Adrenal gland (tissue), 12 donors: ENCODE measurements around the gene HS6ST2. TPM values are rescaled to one million over a fixed set of nuclear protein-coding genes. Genes with fewer than 3 reads are reported as not detected.

Experiments used
- DNase-seq, 7 donors: peaks; one replicate each; pipeline ENCODE4 v3.0.0-alpha.2; 2019 to 2020
- H3K27ac ChIP-seq, 5 donors: fragments of 200-600 bp; sonication (generic) in 4 of 5; 1 replicate in 3 of 5; 2 replicates in 2 of 5; pipeline versions ENCODE4 v1.5.1 to v1.8.0; 2016 to 2020; ENCODE audit warnings: mild to moderate bottlenecking in 1 of 5
- H3K27me3 ChIP-seq: fragments of 200-600 bp; 2 replicates; pipeline ENCODE4 v1.8.0; 2021
- H3K36me3 ChIP-seq, 2 donors: fragments of 200-600 bp; replicated peaks in 1 of 2; 1 replicate in 1 of 2; 2 replicates in 1 of 2; pipeline versions ENCODE4 v1.5.1 to v1.8.0; 2018 to 2022
- H3K4me1 ChIP-seq, 2 donors: fragments of 200-600 bp; replicated peaks in 1 of 2; 1 replicate in 1 of 2; 2 replicates in 1 of 2; pipeline versions ENCODE4 v1.5.1 to v1.8.0; 2018 to 2021
- H3K4me3 ChIP-seq, 4 donors: fragments of 200-600 bp; sonication (generic) in 3 of 4; one replicate each; pipeline ENCODE4 v1.5.1; 2016 to 2018
- H3K9me3 ChIP-seq, 3 donors: fragments of 200-600 bp; sonication (generic) in 1 of 3; replicated peaks in 1 of 3; 1 replicate in 2 of 3; 2 replicates in 1 of 3; pipeline versions ENCODE4 v1.5.1 to v1.8.0; 2016 to 2021
- CTCF ChIP-seq, 6 experiments: fragments of 450-650 bp in 4 of 6; fragments of 200-600 bp in 2 of 6; sonication (generic) in 1 of 6; IDR thresholded peaks; 1 replicate in 5 of 6; 2 replicates in 1 of 6; pipeline versions ENCODE4 v1.5.1 to v1.8.0; 2016 to 2021; ENCODE audit warnings: antibody characterized with exemption in 6 of 6, mild to moderate bottlenecking in 2 of 6, moderate library complexity in 1 of 6
- POLR2A ChIP-seq, 2 donors: fragments of 450-650 bp; IDR thresholded peaks; one replicate each; pipeline ENCODE4 v1.6.1; 2017; ENCODE audit warnings: antibody characterized with exemption in 2 of 2, mild to moderate bottlenecking in 2 of 2, moderate library complexity in 1 of 2
- WGBS, 4 donors: extraction: QIAGEN DNeasy Blood & Tissue Kit in 2 of 4; methylation state at CpG; one replicate each; pipeline versions ENCODE4 v1.1.5 to v1.1.7; 2013 to 2017; 5-methylcytosine and 5-hydroxymethylcytosine counted together
- intact Hi-C, 2 donors: fragments of 100-400 bp; cut with DNase I; formaldehyde crosslinking; loops; one replicate each; pipeline versions ENCODE4 v1.14.1 to v1.15.0; 2022 to 2023
- polyA plus RNA-seq, 3 donors: library from polyadenylated mRNA; stranded (reverse); fragments of 200-250 nt in 2 of 3; fragments of 350-450 nt in 1 of 3; fragmentation: Illumina TruSeq in 1 of 3; extraction: RNeasy Lipid Tissue Mini Kit (QIAGEN cat#74804) in 1 of 3; gene quantifications; one replicate each; pipeline ENCODE4 v1.2.3, GENCODE V29; 2013 to 2014
- total RNA-seq, 9 donors: library from RNA; depleted of rRNA in 4 of 9; stranded (reverse); fragments of >200 nt in 4 of 9; fragments of 120-200 nt in 1 of 9; fragmentation: NEBNext Ultra II Directional in 1 of 9; extraction: Animal tissue kit (Norgen Biotek cat#: 25700) in 1 of 9; gene quantifications; one replicate each; pipeline versions ENCODE4 v1.1.0 to v1.2.4, GENCODE V29; 2013 to 2023
- donor health status: healthy with polysubstance abuse.
- donor health status: Bipolar disorder and iron deficiency.
- donor health status: DM: yes; HTN: yes; CAD: no.
- donor health status: DM: no; HTN: no; CAD: no.
- donor health status: DM: no; HTN: no; CAD: no.
- donor health status: DM: yes; HTN: yes; CAD: no.

HS6ST2 gene
- total and polyA plus RNA-seq, 12 donors = 0.24 to 6.0 (median 1.3) TPM

GRCh38 chrX:132708529-132708928 lies 249.9 kb downstream of the HS6ST2 start:
- Histone ChIP-seq H3K27ac (no peak overlapping the region), H3K36me3 (no peaks in the 10 kb centered on the region), H3K9me3 (no peaks in the 10 kb centered on the region), H3K4me3 (no peak overlapping the region), H3K4me1 (no peaks in the 10 kb centered on the region), H3K27me3 (peaks cover 4% of the 10 kb centered on the region)
- TF ChIP-seq CTCF (IDR thresholded peaks at IDR 0.05) (no peak), POLR2A (IDR thresholded peaks at IDR 0.05) (no peak)
- intact Hi-C loops = no loop called here
- no peak for DNase-seq

- Histone ChIP-seq H3K9me3 (no peaks in the 10 kb centered on the region), H3K36me3 (no peaks in the 10 kb centered on the region), H3K27me3 (peaks cover 16% of the 10 kb centered on the region), H3K4me1 (no peaks in the 10 kb centered on the region), H3K27ac (no peak overlapping the region), H3K4me3 (no peak overlapping the region)
- no peak for DNase-seq
- 40 to 70% (median 57%) methylated on average over 2 of the region's 2 CpGs for WGBS, 4 donors
- intact Hi-C loops = no loop called here
- TF ChIP-seq CTCF (IDR thresholded peaks at IDR 0.05) (no peak), POLR2A (IDR thresholded peaks at IDR 0.05) (no peak)
These were observed 253.7 kb downstream of the HS6ST2 start for GRCh38 chrX:132704769-132705168.

GRCh38 chrX:132694382-132694781 lies 264.0 kb downstream of the HS6ST2 start:
- intact Hi-C loops = no loop called here
- no peak overlapping the region for H3K27ac ChIP-seq
- no peaks in the 10 kb centered on the region for H3K36me3 ChIP-seq
- no peak for DNase-seq
- TF ChIP-seq CTCF (IDR thresholded peaks at IDR 0.05) (no peak), POLR2A (IDR thresholded peaks at IDR 0.05) (no peak)
- no peaks in the 10 kb centered on the region for H3K9me3 ChIP-seq
- WGBS, 4 donors = 81 to 96% (median 87%) methylated on average over 3 of the region's 3 CpGs
- no peak overlapping the region for H3K4me3 ChIP-seq
- H3K27me3 ChIP-seq = peaks cover 16% of the 10 kb centered on the region
- no peaks in the 10 kb centered on the region for H3K4me1 ChIP-seq

- Histone ChIP-seq H3K27ac (no peak overlapping the region), H3K4me3 (no peak overlapping the region), H3K4me1 (no peaks in the 10 kb centered on the region), H3K36me3 (no peaks in the 10 kb centered on the region), H3K27me3 (peaks cover 14% of the 10 kb centered on the region), H3K9me3 (no peaks in the 10 kb centered on the region)
- TF ChIP-seq CTCF (IDR thresholded peaks at IDR 0.05) (no peak), POLR2A (IDR thresholded peaks at IDR 0.05) (no peak)
- 55 to 67% (median 63%) methylated on average over 1 of the region's 1 CpG for WGBS, 4 donors
- DNase-seq = no peak
- intact Hi-C loops = no loop called here
These were observed 265.9 kb downstream of the HS6ST2 start for GRCh38 chrX:132692526-132692925.
